ENCODE measurements around the gene DELE1.
"Not testable (repeated sequence)": the region's sequence is repeated elsewhere in the genome, so short reads cannot be mapped to it uniquely, and the experiment has no call there.

Gene DELE1

GRCh38 chr5:141890429-141890828 is 33.2 kb upstream of the DELE1 start:
- not testable (repeated sequence) for H3K4me3 ChIP-seq (ENCODE audit: insufficient read depth, low read depth, low read length); H3K4me1 ChIP-seq (ENCODE audit: control insufficient read depth, insufficient read depth, low read length); H3K27me3 ChIP-seq (ENCODE audit: control insufficient read depth, insufficient read depth, low read length, poor library complexity, severe bottlenecking); H3K36me3 ChIP-seq (ENCODE audit: control insufficient read depth, insufficient read depth, low read length); H3K9me3 ChIP-seq (ENCODE audit: control insufficient read depth, low read length); H3K27ac ChIP-seq (ENCODE audit: insufficient read depth, low read depth, low read length, poor library complexity, severe bottlenecking)
- WGBS, 2 experiments: 89 to 100% methylated on average over 2 of the region's 2 CpGs

GRCh38 chr5:141897425-141897824 is 26.2 kb upstream of the DELE1 start:
- Histone ChIP-seq H3K36me3 (ENCODE audit: control insufficient read depth, insufficient read depth, low read length) (no peaks in the 10 kb centered on the region), H3K9me3 (ENCODE audit: control insufficient read depth, low read length) (no peaks in the 10 kb centered on the region), H3K27me3 (ENCODE audit: control insufficient read depth, insufficient read depth, low read length, poor library complexity, severe bottlenecking) (no peaks in the 10 kb centered on the region), H3K27ac (ENCODE audit: insufficient read depth, low read depth, low read length, poor library complexity, severe bottlenecking) (no peak overlapping the region), H3K4me1 (ENCODE audit: control insufficient read depth, insufficient read depth, low read length) (no peaks in the 10 kb centered on the region), H3K4me3 (ENCODE audit: insufficient read depth, low read depth, low read length) (no peak overlapping the region)
- WGBS, 2 experiments: 89 to 94% methylated on average over 4 of the region's 4 CpGs

- Histone ChIP-seq H3K4me1 (ENCODE audit: control insufficient read depth, insufficient read depth, low read length) (no peaks in the 10 kb centered on the region), H3K27me3 (ENCODE audit: control insufficient read depth, insufficient read depth, low read length, poor library complexity, severe bottlenecking) (no peaks in the 10 kb centered on the region), H3K9me3 (ENCODE audit: control insufficient read depth, low read length) (no peaks in the 10 kb centered on the region), H3K4me3 (ENCODE audit: insufficient read depth, low read depth, low read length) (no peak overlapping the region), H3K36me3 (ENCODE audit: control insufficient read depth, insufficient read depth, low read length) (no peaks in the 10 kb centered on the region), H3K27ac (ENCODE audit: insufficient read depth, low read depth, low read length, poor library complexity, severe bottlenecking) (no peak overlapping the region)
- 92 to 94% methylated on average over 1 to 2 of the region's 2 CpGs for WGBS, 2 experiments
Observed at GRCh38 chr5:141898448-141899049, 25.1 kb upstream of the DELE1 start.

GRCh38 chr5:141902015-141902814 is 21.5 kb upstream of the DELE1 start:
- H3K36me3 ChIP-seq (ENCODE audit: control insufficient read depth, insufficient read depth, low read length): no peaks in the 10 kb centered on the region
- no peak overlapping the region for H3K4me3 ChIP-seq (ENCODE audit: insufficient read depth, low read depth, low read length)
- 84 to 85% methylated on average over 5 of the region's 5 CpGs for WGBS, 2 experiments
- H3K27me3 ChIP-seq (ENCODE audit: control insufficient read depth, insufficient read depth, low read length, poor library complexity, severe bottlenecking): no peaks in the 10 kb centered on the region
- no peaks in the 10 kb centered on the region for H3K9me3 ChIP-seq (ENCODE audit: control insufficient read depth, low read length)
- no peak overlapping the region for H3K27ac ChIP-seq (ENCODE audit: insufficient read depth, low read depth, low read length, poor library complexity, severe bottlenecking)
- no peaks in the 10 kb centered on the region for H3K4me1 ChIP-seq (ENCODE audit: control insufficient read depth, insufficient read depth, low read length)

- Histone ChIP-seq H3K27me3 (ENCODE audit: control insufficient read depth, insufficient read depth, low read length, poor library complexity, severe bottlenecking) (no peaks in the 10 kb centered on the region), H3K27ac (ENCODE audit: insufficient read depth, low read depth, low read length, poor library complexity, severe bottlenecking) (no peak overlapping the region), H3K9me3 (ENCODE audit: control insufficient read depth, low read length) (no peaks in the 10 kb centered on the region), H3K36me3 (ENCODE audit: control insufficient read depth, insufficient read depth, low read length) (no peaks in the 10 kb centered on the region), H3K4me3 (ENCODE audit: insufficient read depth, low read depth, low read length) (no peak overlapping the region), H3K4me1 (ENCODE audit: control insufficient read depth, insufficient read depth, low read length) (no peaks in the 10 kb centered on the region)
- WGBS, 2 experiments: 77 to 78% methylated on average over 4 of the region's 4 CpGs
Observed at GRCh38 chr5:141903261-141903660, 20.4 kb upstream of the DELE1 start.

- Histone ChIP-seq H3K4me3 (ENCODE audit: insufficient read depth, low read depth, low read length) (no peak overlapping the region), H3K9me3 (ENCODE audit: control insufficient read depth, low read length) (no peaks in the 10 kb centered on the region), H3K27ac (ENCODE audit: insufficient read depth, low read depth, low read length, poor library complexity, severe bottlenecking) (no peak overlapping the region), H3K27me3 (ENCODE audit: control insufficient read depth, insufficient read depth, low read length, poor library complexity, severe bottlenecking) (no peaks in the 10 kb centered on the region), H3K36me3 (ENCODE audit: control insufficient read depth, insufficient read depth, low read length) (no peaks in the 10 kb centered on the region), H3K4me1 (ENCODE audit: control insufficient read depth, insufficient read depth, low read length) (no peaks in the 10 kb centered on the region)
- 92 to 93% methylated on average over 5 of the region's 5 CpGs for WGBS, 2 experiments
Observed at GRCh38 chr5:141904551-141904950, 19.1 kb upstream of the DELE1 start.

- no peak overlapping the region for H3K4me3 ChIP-seq (ENCODE audit: insufficient read depth, low read depth, low read length)
- no peaks in the 10 kb centered on the region for H3K4me1 ChIP-seq (ENCODE audit: control insufficient read depth, insufficient read depth, low read length)
- 0% methylated on average over 1 of the region's 1 CpG; no CpG with 5 or more reads in 1 of the 2 experiments for WGBS, 2 experiments
- no peaks in the 10 kb centered on the region for H3K27me3 ChIP-seq (ENCODE audit: control insufficient read depth, insufficient read depth, low read length, poor library complexity, severe bottlenecking)
- no peaks in the 10 kb centered on the region for H3K36me3 ChIP-seq (ENCODE audit: control insufficient read depth, insufficient read depth, low read length)
- H3K9me3 ChIP-seq (ENCODE audit: control insufficient read depth, low read length): no peaks in the 10 kb centered on the region
- H3K27ac ChIP-seq (ENCODE audit: insufficient read depth, low read depth, low read length, poor library complexity, severe bottlenecking): no peak overlapping the region
Observed at GRCh38 chr5:141906517-141906916, 17.2 kb upstream of the DELE1 start.

- 0% methylated on average over 1 of the region's 1 CpG for WGBS, 2 experiments
Observed at GRCh38 chr5:141906972-141907371, 16.7 kb upstream of the DELE1 start.

GRCh38 chr5:141908796-141909195 is 14.9 kb upstream of the DELE1 start:
- Histone ChIP-seq H3K36me3 (ENCODE audit: control insufficient read depth, insufficient read depth, low read length) (no peaks in the 10 kb centered on the region), H3K27me3 (ENCODE audit: control insufficient read depth, insufficient read depth, low read length, poor library complexity, severe bottlenecking) (peaks cover 11% of the 10 kb centered on the region), H3K4me3 (ENCODE audit: insufficient read depth, low read depth, low read length) (no peak overlapping the region), H3K9me3 (ENCODE audit: control insufficient read depth, low read length) (no peaks in the 10 kb centered on the region), H3K27ac (ENCODE audit: insufficient read depth, low read depth, low read length, poor library complexity, severe bottlenecking) (no peak overlapping the region), H3K4me1 (ENCODE audit: control insufficient read depth, insufficient read depth, low read length) (peaks cover 6% of the 10 kb centered on the region)
- WGBS, 2 experiments: 92 to 94% methylated on average over 2 of the region's 2 CpGs

More at GRCh38 chr5:141906972-141907371, 16.7 kb upstream of the DELE1 start:
- H3K36me3 ChIP-seq (ENCODE audit: control insufficient read depth, insufficient read depth, low read length): no peaks in the 10 kb centered on the region
- H3K27me3 ChIP-seq (ENCODE audit: control insufficient read depth, insufficient read depth, low read length, poor library complexity, severe bottlenecking): no peaks in the 10 kb centered on the region
- H3K4me3 ChIP-seq (ENCODE audit: insufficient read depth, low read depth, low read length): no peak overlapping the region
- H3K9me3 ChIP-seq (ENCODE audit: control insufficient read depth, low read length): no peaks in the 10 kb centered on the region
- H3K4me1 ChIP-seq (ENCODE audit: control insufficient read depth, insufficient read depth, low read length): no peaks in the 10 kb centered on the region
- no peak overlapping the region for H3K27ac ChIP-seq (ENCODE audit: insufficient read depth, low read depth, low read length, poor library complexity, severe bottlenecking)

- H3K27me3 ChIP-seq (ENCODE audit: control insufficient read depth, insufficient read depth, low read length, poor library complexity, severe bottlenecking): peaks cover 15% of the 10 kb centered on the region
- H3K27ac ChIP-seq (ENCODE audit: insufficient read depth, low read depth, low read length, poor library complexity, severe bottlenecking): no peak overlapping the region
- peaks cover 7% of the 10 kb centered on the region for H3K4me1 ChIP-seq (ENCODE audit: control insufficient read depth, insufficient read depth, low read length)
- no peaks in the 10 kb centered on the region for H3K9me3 ChIP-seq (ENCODE audit: control insufficient read depth, low read length)
- no peak overlapping the region for H3K4me3 ChIP-seq (ENCODE audit: insufficient read depth, low read depth, low read length)
- no peaks in the 10 kb centered on the region for H3K36me3 ChIP-seq (ENCODE audit: control insufficient read depth, insufficient read depth, low read length)
- 71 to 72% methylated on average over 4 of the region's 4 CpGs for WGBS, 2 experiments
Observed at GRCh38 chr5:141909212-141909611, 14.5 kb upstream of the DELE1 start.
